Natural killer cell (primary cell): ENCODE measurements around the gene EGLN2. TPM values are rescaled to one million over a fixed set of nuclear protein-coding genes. Genes with fewer than 3 reads are reported as not detected.
A peak's percentile ranks its signal among the peaks of the same experiment; 100 is the strongest.

ENCODE experiments used
- ATAC-seq, 3 donors: fragments of 150-1000 bp in 2 of 3; fragments of 200-7000 bp in 1 of 3; cut with Tn5 transposase; 1 replicate in 1 of 3; 2 replicates in 2 of 3; pipeline ENCODE4 v1.10.0; 2021; ENCODE audit warnings: mild to moderate bottlenecking in 2 of 3, moderate library complexity in 2 of 3
- DNase-seq, 2 donors: peaks; one replicate each; pipeline versions ENCODE4 v3.0.0 to v3.0.0-alpha.2; 2013 to 2021; ENCODE audit warnings: mixed read lengths in 1 of 2
- H3K27ac ChIP-seq: one replicate; pipeline ENCODE4 v1.5.1; 2013; ENCODE audit warnings: mild to moderate bottlenecking, low read length
- H3K27me3 ChIP-seq: one replicate; pipeline ENCODE4 v1.6.1; 2013; ENCODE audit warnings: low read length; ENCODE audit not compliant: control insufficient read depth, insufficient read depth
- H3K36me3 ChIP-seq: one replicate; pipeline ENCODE4 v1.6.1; 2013; ENCODE audit warnings: low read length; ENCODE audit not compliant: control insufficient read depth, insufficient read depth
- H3K4me1 ChIP-seq: one replicate; pipeline ENCODE4 v1.6.1; 2013; ENCODE audit warnings: low read length; ENCODE audit not compliant: control insufficient read depth, insufficient read depth
- H3K4me3 ChIP-seq: one replicate; pipeline ENCODE4 v1.5.1; 2013; ENCODE audit warnings: low read length
- H3K9me3 ChIP-seq: one replicate; pipeline ENCODE4 v1.6.1; 2013; ENCODE audit warnings: low read length; ENCODE audit not compliant: control insufficient read depth, insufficient read depth
- H3K27ac Mint-ChIP-seq, 2 donors: one replicate each; pipeline ENCODE4 v1.8.0; 2022; ENCODE audit warnings: mild to moderate bottlenecking in 2 of 2, mixed read lengths in 2 of 2, moderate library complexity in 1 of 2
- H3K27me3 Mint-ChIP-seq, 2 donors: one replicate each; pipeline ENCODE4 v1.8.0; 2022; ENCODE audit warnings: low read depth in 2 of 2, mixed read lengths in 2 of 2
- H3K36me3 Mint-ChIP-seq: one replicate; pipeline ENCODE4 v1.8.0; 2022; ENCODE audit warnings: mixed read lengths
- H3K4me1 Mint-ChIP-seq, 2 donors: one replicate each; pipeline ENCODE4 v1.8.0; 2022; ENCODE audit warnings: mixed read lengths in 2 of 2
- H3K4me3 Mint-ChIP-seq: one replicate; pipeline ENCODE4 v1.8.0; 2022; ENCODE audit warnings: mild to moderate bottlenecking, moderate library complexity, mixed read lengths
- H3K9me3 Mint-ChIP-seq, 2 donors: one replicate each; pipeline ENCODE4 v1.8.0; 2022; ENCODE audit warnings: mixed read lengths in 2 of 2
- CTCF ChIP-seq: fragments of 200-600 bp; IDR thresholded peaks from one replicate; pipeline ENCODE4 v1.8.0; 2022; ENCODE audit warnings: antibody characterized with exemption
- WGBS: methylation state at CpG from one replicate; pipeline ENCODE4 v1.1.7; 2013; ENCODE audit warnings: missing lambda C conversion rate; ENCODE audit not compliant: insufficient coverage; 5-methylcytosine and 5-hydroxymethylcytosine counted together
- intact Hi-C: fragments of 100-400 bp; cut with micrococcal nuclease; formaldehyde crosslinking; loops from one replicate; pipeline ENCODE4 v1.14.2; 2022
- total RNA-seq, 4 donors: library from RNA; stranded (reverse); fragments of 120-200 nt in 1 of 4; gene quantifications; one replicate each; pipeline versions ENCODE4 v1.2.3 to v1.2.4, GENCODE V29; 2013 to 2022

Gene EGLN2
- total RNA-seq, 3 donors from 2014 or later (not counting 1 experiment from before 2014, with no cell fraction given): 104 to 156 (median 151) TPM

GRCh38 chr19:40800339-40800996 lies 1.5 kb downstream of the EGLN2 start:
- 81% methylated on average over 27 of the region's 27 CpGs for WGBS
- no peak for ATAC-seq
- H3K27ac Mint-ChIP-seq: peak overlapping the region; percentile 100
- peaks cover 18% of the 10 kb centered on the region for H3K36me3 ChIP-seq
- peak overlapping the region; percentile 95 for H3K4me3 Mint-ChIP-seq
- no peaks in the 10 kb centered on the region for H3K9me3 Mint-ChIP-seq
- H3K27me3 ChIP-seq: no peaks in the 10 kb centered on the region
- no peaks in the 10 kb centered on the region for H3K9me3 ChIP-seq
- peak overlapping the region; percentile 79 for H3K27ac ChIP-seq
- H3K4me1 ChIP-seq: peaks cover 69% of the 10 kb centered on the region
- no peaks in the 10 kb centered on the region for H3K27me3 Mint-ChIP-seq
- no peaks in the 10 kb centered on the region for H3K36me3 Mint-ChIP-seq
- no peak for TF ChIP-seq CTCF
- peak overlapping the region; percentile 87 for H3K4me3 ChIP-seq
- intact Hi-C loops: no loop called here
- peak in 1 of 2 donors; percentile 33 for DNase-seq
- peaks cover 65 to 74% of the 10 kb centered on the region in 2 donors for H3K4me1 Mint-ChIP-seq

GRCh38 chr19:40800997-40801377 lies 2.0 kb downstream of the EGLN2 start:
- ATAC-seq (no peak), DNase-seq (no peak)
- peak overlapping the region; percentile 95 for H3K4me3 Mint-ChIP-seq
- WGBS: 96% methylated on average over 27 of the region's 27 CpGs
- no peaks in the 10 kb centered on the region for H3K27me3 ChIP-seq
- H3K9me3 ChIP-seq: no peaks in the 10 kb centered on the region
- H3K4me3 ChIP-seq: no peak overlapping the region
- intact Hi-C loops: no loop called here
- peaks cover 70 to 79% of the 10 kb centered on the region in 2 donors for H3K4me1 Mint-ChIP-seq
- H3K9me3 Mint-ChIP-seq: no peaks in the 10 kb centered on the region
- H3K36me3 Mint-ChIP-seq: no peaks in the 10 kb centered on the region
- H3K36me3 ChIP-seq: peaks cover 21% of the 10 kb centered on the region
- peaks cover 73% of the 10 kb centered on the region for H3K4me1 ChIP-seq
- TF ChIP-seq CTCF: no peak
- H3K27me3 Mint-ChIP-seq: no peaks in the 10 kb centered on the region
- no peak overlapping the region for H3K27ac ChIP-seq
- peak overlapping the region; percentile 100 for H3K27ac Mint-ChIP-seq

- peaks cover 80% of the 10 kb centered on the region for H3K4me1 ChIP-seq
- H3K9me3 ChIP-seq: no peaks in the 10 kb centered on the region
- no peaks in the 10 kb centered on the region for H3K9me3 Mint-ChIP-seq
- peaks cover 21% of the 10 kb centered on the region for H3K36me3 ChIP-seq
- no peaks in the 10 kb centered on the region for H3K27me3 Mint-ChIP-seq
- no peak for TF ChIP-seq CTCF
- no peak overlapping the region for H3K4me3 ChIP-seq
- H3K4me1 Mint-ChIP-seq: peaks cover 76 to 86% of the 10 kb centered on the region in 2 donors
- ATAC-seq (no peak), DNase-seq (peak in 1 of 2 donors; percentile 29)
- H3K27ac ChIP-seq: peak overlapping the region; percentile 82
- 76% methylated on average over 11 of the region's 13 CpGs for WGBS
- intact Hi-C loops: no loop called here
- H3K27me3 ChIP-seq: no peaks in the 10 kb centered on the region
- no peaks in the 10 kb centered on the region for H3K36me3 Mint-ChIP-seq
- peak overlapping the region; percentile 96 to 100 for H3K27ac Mint-ChIP-seq
- peak overlapping the region; percentile 95 for H3K4me3 Mint-ChIP-seq
Observed at GRCh38 chr19:40801426-40802299, 2.7 kb downstream of the EGLN2 start.
